DOHH2 (cell line): ENCODE results near the gene STARD6.

Experiments used
- H3F3A ChIP-seq: fragments of 200-600 bp; sonication (generic), shearing (Covaris generic); 2 replicates; pipeline ENCODE4 v1.6.0; 2016; ENCODE audit warnings: antibody characterized with exemption, mild to moderate bottlenecking; ENCODE audit not compliant: control insufficient read depth, insufficient read depth
- H3K27ac ChIP-seq: fragments of 200-600 bp; sonication (generic); 2 replicates; pipeline ENCODE4 v1.5.1; 2014; ENCODE audit warnings: low read depth, mild to moderate bottlenecking, low read length, moderate library complexity
- H3K27me3 ChIP-seq: fragments of 200-600 bp; sonication (generic); 2 replicates; pipeline ENCODE4 v1.6.1; 2014; ENCODE audit warnings: mild to moderate bottlenecking, low read length, mixed read lengths; ENCODE audit not compliant: control insufficient read depth
- H3K36me3 ChIP-seq: fragments of 200-600 bp; sonication (generic); 2 replicates; pipeline ENCODE4 v1.6.1; 2014; ENCODE audit warnings: mild to moderate bottlenecking, low read length, moderate library complexity, mixed read lengths; ENCODE audit not compliant: control insufficient read depth
- H3K4me1 ChIP-seq: fragments of 200-600 bp; sonication (generic); 2 replicates; pipeline ENCODE4 v1.6.1; 2014; ENCODE audit warnings: mild to moderate bottlenecking, low read length, mixed read lengths; ENCODE audit not compliant: control insufficient read depth
- H3K4me2 ChIP-seq: fragments of 200-600 bp; sonication (generic); 2 replicates; pipeline ENCODE4 v1.6.0; 2014; ENCODE audit warnings: mild to moderate bottlenecking, low read length, moderate library complexity
- H3K4me3 ChIP-seq: fragments of 200-600 bp; sonication (generic); 2 replicates; pipeline ENCODE4 v1.5.1; 2014; ENCODE audit warnings: mild to moderate bottlenecking, low read length, mixed read lengths
- H3K79me2 ChIP-seq: fragments of 200-600 bp; sonication (generic); 2 replicates; pipeline ENCODE4 v1.6.1; 2014; ENCODE audit warnings: mild to moderate bottlenecking, low read length, mixed read lengths; ENCODE audit not compliant: control insufficient read depth
- H3K9me2 ChIP-seq: fragments of 200-600 bp; sonication (generic); replicated peaks from 2 replicates; pipeline ENCODE4 v1.6.1; 2014; ENCODE audit warnings: mild to moderate bottlenecking, low read length, mixed read lengths; ENCODE audit not compliant: control insufficient read depth
- H3K9me3 ChIP-seq: fragments of 200-600 bp; sonication (generic); 2 replicates; pipeline ENCODE4 v1.6.1; 2014; ENCODE audit warnings: antibody characterized with exemption, low read length, mixed read lengths; ENCODE audit not compliant: control insufficient read depth, insufficient read depth
- H4K20me1 ChIP-seq: fragments of 200-600 bp; sonication (generic); 2 replicates; pipeline ENCODE4 v1.6.0; 2014; ENCODE audit warnings: low read depth, mild to moderate bottlenecking, antibody characterized with exemption, low read length, moderate library complexity; ENCODE audit not compliant: control insufficient read depth, insufficient read depth
- EZH2phosphoT487 ChIP-seq: fragments of 200-600 bp; sonication (generic); IDR thresholded peaks from 2 replicates; pipeline ENCODE4 v1.6.1; 2017; ENCODE audit warnings: borderline replicate concordance, mild to moderate bottlenecking, antibody characterized with exemption, low read length, moderate library complexity, mixed read lengths
- TF ChIP-seq, protein P1 (sequence below): fragments of 200-600 bp; sonication (generic); IDR thresholded peaks from one replicate; pipeline ENCODE4 v1.5.1; 2014; ENCODE audit warnings: antibody characterized with exemption, mild to moderate bottlenecking, low read depth, low read length; ENCODE audit not compliant: poor library complexity, severe bottlenecking

STARD6 gene

DNA sequence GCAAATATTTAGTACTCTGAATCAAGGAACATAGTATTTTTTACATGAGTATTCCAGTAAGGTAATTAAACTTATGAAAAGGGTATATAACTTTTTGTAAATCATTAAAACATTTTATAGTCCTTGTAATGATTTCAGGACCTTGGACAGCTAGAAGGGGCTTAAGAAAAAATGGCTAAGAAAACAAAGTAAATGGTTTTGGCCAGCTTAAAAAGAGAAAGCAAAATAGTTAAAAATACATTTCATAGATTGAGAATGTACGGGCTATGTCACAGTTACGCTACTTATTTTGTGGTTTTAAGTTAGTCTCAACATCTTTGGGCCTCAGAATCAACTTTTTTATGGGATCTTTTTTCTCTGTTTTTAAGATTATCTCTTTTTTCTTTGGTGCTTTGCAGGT lies 61.6 kb downstream of the STARD6 start:
- TF ChIP-seq, protein P1, sequence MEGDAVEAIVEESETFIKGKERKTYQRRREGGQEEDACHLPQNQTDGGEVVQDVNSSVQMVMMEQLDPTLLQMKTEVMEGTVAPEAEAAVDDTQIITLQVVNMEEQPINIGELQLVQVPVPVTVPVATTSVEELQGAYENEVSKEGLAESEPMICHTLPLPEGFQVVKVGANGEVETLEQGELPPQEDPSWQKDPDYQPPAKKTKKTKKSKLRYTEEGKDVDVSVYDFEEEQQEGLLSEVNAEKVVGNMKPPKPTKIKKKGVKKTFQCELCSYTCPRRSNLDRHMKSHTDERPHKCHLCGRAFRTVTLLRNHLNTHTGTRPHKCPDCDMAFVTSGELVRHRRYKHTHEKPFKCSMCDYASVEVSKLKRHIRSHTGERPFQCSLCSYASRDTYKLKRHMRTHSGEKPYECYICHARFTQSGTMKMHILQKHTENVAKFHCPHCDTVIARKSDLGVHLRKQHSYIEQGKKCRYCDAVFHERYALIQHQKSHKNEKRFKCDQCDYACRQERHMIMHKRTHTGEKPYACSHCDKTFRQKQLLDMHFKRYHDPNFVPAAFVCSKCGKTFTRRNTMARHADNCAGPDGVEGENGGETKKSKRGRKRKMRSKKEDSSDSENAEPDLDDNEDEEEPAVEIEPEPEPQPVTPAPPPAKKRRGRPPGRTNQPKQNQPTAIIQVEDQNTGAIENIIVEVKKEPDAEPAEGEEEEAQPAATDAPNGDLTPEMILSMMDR, result no peak
- no peak for TF ChIP-seq EZH2phosphoT487
- peaks cover 5% of the 10 kb centered on the region; the same call in 1 of the 2 replicates for H3K9me3 ChIP-seq
- no peaks in the 10 kb centered on the region for H3K4me1 ChIP-seq
- peaks cover 11% of the 10 kb centered on the region for H3K36me3 ChIP-seq
- no peak overlapping the region for H3K4me3 ChIP-seq
- no peaks in the 10 kb centered on the region for H3K27me3 ChIP-seq
- no peaks in the 10 kb centered on the region for H4K20me1 ChIP-seq
- no peak overlapping the region for H3K4me2 ChIP-seq
- no peaks in the 10 kb centered on the region for H3K9me2 ChIP-seq
- no peaks in the 10 kb centered on the region for H3K79me2 ChIP-seq
- H3K27ac ChIP-seq, result no peak overlapping the region
- no peaks in the 10 kb centered on the region for H3F3A ChIP-seq

DNA sequence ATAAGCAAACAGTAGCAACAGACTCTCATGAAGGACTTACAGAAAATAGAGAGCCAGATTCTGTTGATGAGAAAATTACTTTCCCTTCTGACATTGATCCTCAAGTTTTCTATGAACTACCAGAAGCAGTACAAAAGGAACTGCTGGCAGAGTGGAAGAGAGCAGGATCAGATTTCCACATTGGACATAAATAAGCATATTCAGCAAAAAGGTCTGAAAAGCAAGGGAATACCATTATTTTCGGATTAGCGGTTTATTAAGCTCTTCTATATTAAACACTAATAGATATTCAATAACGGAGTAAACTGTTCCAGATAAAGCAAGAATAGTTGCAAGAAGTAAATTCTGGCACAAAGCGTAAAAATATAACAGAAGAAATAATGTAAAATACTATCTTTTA lies 63.4 kb downstream of the STARD6 start:
- no peaks in the 10 kb centered on the region for H4K20me1 ChIP-seq
- TF ChIP-seq EZH2phosphoT487, result no peak
- TF ChIP-seq, protein P1, result no peak
- no peak overlapping the region for H3K4me2 ChIP-seq
- H3K9me2 ChIP-seq, result no peaks in the 10 kb centered on the region
- H3K4me1 ChIP-seq, result no peaks in the 10 kb centered on the region
- H3F3A ChIP-seq, result no peaks in the 10 kb centered on the region
- H3K9me3 ChIP-seq, result peaks cover under 1% of the 10 kb centered on the region; the same call in 1 of the 2 replicates
- no peaks in the 10 kb centered on the region for H3K27me3 ChIP-seq
- H3K79me2 ChIP-seq, result no peaks in the 10 kb centered on the region
- no peak overlapping the region for H3K27ac ChIP-seq
- H3K4me3 ChIP-seq, result no peak overlapping the region
- peaks cover 12% of the 10 kb centered on the region for H3K36me3 ChIP-seq

DNA sequence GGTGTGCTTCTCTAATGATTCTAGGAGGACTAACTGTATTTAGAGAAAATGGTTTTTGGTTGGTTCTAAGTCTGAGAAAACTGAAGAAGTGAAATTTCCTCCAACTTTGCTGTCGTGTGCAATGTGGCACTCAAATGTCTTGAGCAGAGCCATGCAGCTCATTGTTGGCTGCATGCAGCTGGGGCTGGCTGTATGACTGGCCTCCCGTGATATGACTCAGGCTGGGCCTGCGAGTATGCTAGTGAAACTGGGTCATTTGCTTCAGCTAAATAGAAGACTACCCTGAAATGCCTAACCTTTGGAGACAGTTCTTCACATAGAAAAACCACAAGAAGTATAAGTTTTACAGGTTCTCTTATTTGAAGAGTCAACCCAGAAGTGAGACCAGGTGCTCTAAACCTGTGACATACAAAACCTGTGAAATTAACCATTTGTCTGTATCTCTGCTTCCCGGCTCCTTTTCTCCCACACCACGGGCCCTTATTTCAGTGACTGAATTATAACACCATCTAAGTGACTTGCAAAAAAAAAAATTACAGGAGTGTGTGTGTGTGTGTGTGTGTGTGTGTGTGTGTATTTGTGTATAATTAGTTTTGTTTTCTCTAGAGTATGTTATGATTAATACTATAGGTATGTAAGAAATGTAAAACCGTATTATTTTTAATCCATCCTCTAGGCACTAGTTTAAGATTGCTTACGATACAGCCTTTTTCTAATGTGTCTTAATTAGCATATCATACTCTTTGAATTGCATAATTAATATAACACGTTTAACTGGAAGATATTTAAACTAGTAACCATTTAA lies 72.5 kb downstream of the STARD6 start:
- TF ChIP-seq, protein P1, result no peak
- no peak for TF ChIP-seq EZH2phosphoT487
- no peaks in the 10 kb centered on the region for H3K79me2 ChIP-seq
- no peak overlapping the region for H3K4me3 ChIP-seq
- no peaks in the 10 kb centered on the region for H3K27me3 ChIP-seq
- no peaks in the 10 kb centered on the region for H3F3A ChIP-seq
- H3K4me2 ChIP-seq, result 0 out of 2 replicates have a peak overlapping the region, but pooled peaks have one; percentile 19
- no peak overlapping the region for H3K27ac ChIP-seq
- no peaks in the 10 kb centered on the region for H3K9me2 ChIP-seq
- no peaks in the 10 kb centered on the region for H3K9me3 ChIP-seq
- no peaks in the 10 kb centered on the region for H4K20me1 ChIP-seq
- peaks cover 27% of the 10 kb centered on the region for H3K4me1 ChIP-seq
- peaks cover 34% of the 10 kb centered on the region for H3K36me3 ChIP-seq
